ENCODE measurements around the gene BICDL1.

Gene BICDL1

DNA sequence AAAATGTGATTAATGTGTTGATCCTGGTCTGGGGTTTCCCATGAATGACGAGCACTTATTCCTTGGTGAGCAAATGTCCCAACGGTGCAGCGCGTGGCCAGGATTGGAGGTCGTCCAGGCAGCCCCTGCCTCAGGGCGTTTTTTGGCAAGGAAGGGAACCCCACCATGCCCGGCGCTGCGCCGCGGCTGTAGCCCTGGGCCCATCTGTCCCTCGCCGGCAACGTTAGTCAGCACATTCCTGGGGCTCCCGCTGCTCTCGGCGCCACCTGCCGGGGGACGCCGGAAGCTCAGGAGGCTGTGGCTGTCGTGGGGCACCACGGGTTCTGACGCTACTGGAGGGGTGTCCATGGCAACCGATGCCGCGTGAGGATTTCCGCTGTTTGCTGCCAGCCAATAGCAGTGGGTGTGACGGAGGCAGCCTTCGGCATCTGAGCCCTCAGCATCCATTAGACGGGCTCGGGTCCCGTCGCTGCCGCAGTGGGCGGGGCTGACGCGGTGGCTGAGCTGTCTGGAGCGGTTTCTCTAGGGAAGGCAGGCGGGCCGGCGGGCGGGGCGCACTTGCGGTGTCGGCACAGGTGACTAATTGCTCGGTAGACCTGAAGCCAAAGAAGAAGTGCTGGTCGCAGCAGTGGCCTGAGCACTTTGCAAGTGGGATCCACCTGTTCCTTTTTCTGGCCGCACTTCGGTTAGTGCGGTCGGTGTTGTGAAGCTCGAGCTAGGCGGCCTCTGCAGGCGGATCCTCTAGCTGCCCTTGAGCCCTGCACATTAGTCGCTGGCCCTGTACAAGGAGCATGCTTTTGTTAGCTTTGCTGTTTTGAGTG, 98.0 kb downstream of the BICDL1 start:
- DNase-seq = peak; percentile 100

DNA sequence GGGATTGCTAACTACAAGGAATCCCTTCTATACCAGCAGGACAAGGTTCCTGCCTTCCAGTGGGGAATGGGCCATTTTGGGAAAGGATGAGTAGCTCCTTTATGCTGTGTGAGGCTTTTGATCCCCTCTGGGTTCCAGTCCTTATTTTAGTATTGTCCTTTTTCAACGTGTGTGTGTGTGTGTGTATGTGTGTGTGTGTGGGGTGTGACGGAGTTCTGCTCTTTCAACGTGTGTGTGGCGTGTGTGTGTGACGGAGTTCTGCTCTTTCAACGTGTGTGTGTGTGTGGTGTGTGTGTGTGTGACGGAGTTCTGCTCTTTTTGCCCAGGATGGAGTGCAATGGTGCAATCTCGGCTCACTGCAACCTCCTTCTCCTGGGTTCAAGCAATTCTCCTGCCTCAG, 100.1 kb downstream of the BICDL1 start:
- no peak for DNase-seq

DNA sequence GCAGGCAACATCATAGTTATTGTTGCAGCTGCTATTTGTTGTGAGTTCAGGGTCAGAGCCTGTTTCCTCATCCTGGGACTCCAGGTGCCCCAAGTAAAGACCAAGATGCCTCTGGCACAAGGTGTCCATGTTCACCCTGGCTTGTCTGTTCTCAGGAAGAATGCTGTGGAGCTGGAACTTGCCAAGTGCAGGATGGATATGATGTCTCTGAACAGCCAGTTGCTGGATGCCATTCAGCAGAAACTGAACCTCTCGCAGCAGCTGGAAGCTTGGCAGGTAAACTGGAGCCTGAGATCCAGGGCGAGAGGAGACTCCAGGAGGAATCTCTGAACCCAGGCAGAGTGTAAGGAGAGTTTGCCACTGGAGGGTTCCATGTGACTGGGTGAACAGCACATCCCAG, 100.8 kb downstream of the BICDL1 start:
- no peak for DNase-seq

DNA sequence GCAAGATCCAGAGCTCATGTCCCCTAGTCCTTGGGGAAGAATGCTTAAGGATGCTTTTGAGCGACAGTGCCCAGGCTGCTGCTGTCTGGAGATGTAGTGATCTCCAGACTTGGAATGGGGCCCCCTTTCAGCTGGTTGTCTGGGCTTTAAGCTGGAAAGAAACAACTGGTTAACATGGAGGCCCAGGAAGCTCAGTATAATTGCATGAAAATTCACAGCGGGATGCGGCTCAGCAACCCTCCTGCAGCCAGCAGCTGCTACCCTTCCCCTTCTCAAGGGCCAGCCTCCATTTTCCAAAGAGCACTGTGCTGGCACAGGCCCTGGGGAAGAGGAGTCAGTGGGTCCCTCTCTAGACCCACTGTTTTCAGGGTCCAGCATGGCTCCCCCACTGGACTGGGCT, 101.2 kb downstream of the BICDL1 start:
- no peak for DNase-seq

DNA sequence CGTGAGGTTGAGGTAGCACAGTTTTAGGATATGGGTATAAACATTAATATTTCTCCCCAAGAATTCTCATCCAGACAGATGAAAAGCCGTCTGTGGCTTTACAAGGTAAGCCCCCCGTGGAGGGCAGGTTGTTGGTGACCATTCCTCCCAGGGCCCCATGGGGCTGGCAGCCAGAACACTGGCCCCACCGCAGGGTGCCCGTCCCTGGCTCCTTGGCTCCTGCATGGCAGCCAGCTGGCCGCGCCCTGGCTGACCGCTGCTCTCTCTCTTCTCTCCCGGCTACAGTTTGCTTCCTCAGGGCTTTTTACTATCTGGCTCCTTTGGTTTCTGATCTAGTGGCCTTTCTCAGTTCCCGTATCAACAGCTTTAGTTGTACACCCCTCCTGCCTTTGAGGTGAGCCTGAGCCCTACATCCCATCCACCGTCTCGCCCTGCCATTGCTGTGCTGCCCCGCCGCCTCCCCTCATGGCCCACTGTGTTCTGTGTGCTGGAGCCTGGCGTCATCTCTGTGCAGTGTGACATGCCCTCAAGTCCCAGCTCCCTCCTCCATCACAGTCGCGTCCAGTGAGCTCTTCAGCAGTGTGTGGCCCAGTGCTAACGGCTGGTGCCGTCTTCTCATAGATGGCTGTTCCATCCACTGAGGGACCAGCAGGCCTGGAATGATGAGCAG, 101.7 kb downstream of the BICDL1 start:
- DNase-seq = no peak

DNA sequence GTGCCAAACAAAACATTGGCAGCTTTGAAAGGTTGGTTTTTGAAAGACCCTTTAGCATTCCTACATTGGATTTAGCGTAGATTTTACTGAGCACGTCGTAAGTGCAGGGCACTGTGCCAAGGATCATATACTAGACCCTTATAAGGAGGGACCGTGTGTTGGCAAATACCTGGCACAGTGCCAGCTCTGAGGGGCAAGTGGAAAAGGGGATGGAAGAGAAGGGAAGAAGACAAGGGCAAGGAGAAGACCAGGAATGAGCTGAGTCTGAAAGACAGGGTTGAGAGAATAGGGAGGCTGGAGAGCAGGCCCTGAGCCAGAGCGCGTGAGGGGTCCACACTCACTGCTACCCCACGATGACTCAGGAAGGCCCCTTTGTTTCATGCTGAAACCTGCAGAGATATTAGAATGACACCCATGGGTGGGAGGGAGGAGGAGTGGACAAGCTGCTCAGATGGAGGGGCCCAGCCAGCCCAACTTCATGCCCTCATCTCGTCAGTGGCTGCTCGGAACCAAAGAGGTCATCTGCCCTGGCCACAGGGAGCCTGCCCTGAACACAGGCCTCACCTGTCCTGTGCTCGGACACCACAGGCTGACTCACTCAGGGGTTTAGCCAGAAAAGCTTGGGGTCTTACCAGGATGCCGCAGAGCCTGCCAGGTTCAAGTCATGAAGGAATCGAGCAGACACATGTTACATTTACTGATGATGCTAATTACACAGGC, 102.5 kb downstream of the BICDL1 start:
- no peak for DNase-seq

DNA sequence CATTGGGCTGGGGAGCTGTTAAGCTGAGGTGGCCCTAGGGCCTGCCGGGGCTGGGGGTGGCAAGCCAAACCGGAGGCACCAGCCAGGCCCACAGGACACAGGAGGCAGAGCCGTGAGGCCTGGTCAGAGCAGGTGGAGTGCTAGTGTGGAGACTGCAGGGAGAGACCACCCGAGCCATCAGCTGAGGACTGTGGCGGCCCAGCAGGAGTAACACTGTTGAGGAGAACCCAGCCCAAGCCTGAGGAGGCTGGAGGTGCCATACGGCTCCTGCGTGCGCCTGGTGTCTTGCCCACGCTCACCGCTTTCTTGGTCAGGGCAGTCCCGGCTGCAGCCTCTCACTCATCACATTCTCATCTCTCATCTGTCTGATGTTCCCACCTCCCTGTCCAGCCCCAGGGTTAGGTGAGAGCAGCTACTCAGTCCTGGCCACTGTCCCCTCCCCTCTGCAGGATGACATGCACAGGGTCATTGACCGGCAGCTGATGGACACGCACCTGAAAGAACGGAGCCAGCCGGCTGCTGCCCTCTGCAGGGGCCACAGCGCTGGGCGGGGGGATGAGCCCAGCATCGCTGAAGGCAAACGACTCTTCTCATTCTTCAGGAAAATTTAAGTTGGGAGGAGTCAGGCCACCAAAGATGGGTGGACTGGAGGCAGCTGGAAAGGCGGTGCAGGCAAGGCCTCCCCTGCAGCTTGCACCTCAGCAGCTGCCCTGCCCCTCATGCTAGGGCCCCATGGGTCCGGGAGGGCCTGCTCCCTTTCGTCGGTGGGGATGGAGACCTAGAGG, 103.7 kb downstream of the BICDL1 start:
- no peak for DNase-seq

DNA sequence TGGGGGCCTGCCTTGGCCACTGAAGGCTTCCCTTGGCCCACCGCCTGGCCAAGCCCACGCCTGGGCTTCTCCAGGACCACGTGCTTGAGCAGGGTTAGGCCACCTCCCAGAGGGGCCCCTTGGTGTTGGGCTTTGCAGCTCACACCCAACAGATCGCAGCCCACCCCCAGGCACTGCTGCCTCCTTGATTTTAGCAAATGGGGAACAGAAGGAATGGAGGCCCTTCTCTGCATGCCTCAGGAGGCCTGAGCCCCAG, 104.2 kb downstream of the BICDL1 start:
- DNase-seq = no peak

DNA sequence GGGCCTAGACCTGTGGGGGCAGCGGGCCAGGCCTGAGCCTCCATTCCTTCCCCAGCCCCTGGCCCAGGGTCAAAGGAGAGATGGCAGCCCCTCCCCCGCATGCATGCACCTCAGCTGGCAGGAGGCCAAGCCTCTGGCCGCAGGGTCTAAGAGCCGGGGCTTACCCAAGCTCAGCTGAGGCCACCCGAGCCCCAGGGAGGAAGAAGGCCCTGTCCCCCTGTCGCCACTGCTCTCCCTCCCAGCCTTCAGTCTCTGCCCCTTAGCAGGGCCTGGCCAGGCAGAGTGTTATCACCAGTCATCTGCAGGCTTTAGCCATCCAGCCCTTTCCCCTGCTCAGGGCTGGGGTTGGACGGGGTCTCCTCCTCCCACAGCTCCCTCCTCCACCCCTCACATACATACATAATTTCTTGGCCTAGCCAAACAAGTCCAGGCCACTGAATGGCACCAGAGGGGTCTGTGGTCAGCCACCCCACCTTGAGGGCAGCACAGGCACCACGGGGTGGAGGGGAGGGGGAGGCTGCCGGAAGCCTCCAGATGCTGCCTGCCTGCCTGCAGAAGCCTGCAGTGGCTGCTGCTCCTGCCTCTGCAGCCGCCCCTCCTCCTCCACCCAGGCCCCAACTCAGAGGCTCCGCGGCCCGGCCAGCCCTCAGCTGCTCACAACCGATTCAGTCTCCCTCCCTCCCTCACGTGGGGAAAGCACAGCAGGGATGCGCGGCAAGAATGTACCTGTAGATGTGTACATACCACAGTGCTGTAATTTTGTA, 104.7 kb downstream of the BICDL1 start:
- no peak for DNase-seq

DNA sequence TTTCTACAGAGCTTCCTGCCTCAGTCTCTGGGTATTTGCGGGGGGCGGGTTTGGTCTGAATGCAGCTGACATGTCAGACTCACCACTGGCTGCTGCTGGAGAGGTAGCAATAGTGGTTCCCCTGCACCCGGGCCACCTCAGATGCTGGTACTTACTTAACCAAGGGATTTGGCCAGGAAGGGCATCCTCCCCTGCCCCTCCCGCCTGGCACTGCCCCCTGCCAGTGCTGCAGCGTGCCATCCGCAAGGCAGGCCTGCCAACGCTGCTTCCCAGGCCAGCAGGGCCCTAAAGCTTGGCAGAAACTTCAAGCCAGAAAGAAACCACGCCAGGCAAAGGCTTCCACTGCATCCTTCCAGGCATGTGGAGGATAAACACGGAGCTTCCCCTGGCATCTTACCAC, 105.4 kb downstream of the BICDL1 start:
- DNase-seq = no peak

DNA sequence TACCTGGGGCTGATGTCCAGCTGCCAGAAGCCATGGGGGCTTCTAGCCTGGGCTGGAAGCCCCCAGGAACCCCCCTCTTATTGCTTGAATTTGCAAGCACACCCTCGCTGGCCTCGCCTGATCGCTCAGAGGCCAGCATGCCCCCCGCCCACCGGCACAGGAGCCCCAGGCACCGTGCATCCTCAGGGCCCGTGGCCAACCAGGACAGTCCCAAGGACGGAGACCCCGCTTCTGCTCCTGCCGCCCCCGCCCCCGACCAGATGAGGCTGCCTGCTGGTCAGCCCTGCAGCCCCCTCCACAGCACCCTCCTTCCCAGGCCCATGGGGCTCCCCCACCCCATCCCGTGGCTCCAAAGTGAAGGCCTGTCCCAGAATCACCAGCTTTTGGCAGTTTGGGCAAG, 106.3 kb downstream of the BICDL1 start:
- DNase-seq = no peak

DNA sequence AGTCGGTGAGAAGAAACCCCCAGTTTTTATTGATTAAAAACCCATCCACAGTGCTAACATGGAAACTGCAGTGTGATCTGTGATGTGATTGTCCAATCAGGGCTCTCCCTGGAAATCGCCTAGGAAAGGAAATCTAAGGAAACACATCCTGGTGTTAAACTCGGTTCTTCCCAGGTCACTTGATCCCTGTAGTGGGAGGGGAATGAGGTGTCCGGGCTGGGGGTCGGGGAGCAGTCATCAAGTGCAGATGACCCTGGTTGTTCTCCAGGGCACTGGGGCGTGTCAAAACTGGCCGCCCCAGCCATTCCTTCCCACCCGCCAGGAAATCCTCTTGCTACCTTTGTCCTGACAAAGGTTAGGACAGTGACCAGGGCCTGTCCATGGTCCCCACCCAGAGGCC, 106.7 kb downstream of the BICDL1 start:
- DNase-seq = no peak

DNA sequence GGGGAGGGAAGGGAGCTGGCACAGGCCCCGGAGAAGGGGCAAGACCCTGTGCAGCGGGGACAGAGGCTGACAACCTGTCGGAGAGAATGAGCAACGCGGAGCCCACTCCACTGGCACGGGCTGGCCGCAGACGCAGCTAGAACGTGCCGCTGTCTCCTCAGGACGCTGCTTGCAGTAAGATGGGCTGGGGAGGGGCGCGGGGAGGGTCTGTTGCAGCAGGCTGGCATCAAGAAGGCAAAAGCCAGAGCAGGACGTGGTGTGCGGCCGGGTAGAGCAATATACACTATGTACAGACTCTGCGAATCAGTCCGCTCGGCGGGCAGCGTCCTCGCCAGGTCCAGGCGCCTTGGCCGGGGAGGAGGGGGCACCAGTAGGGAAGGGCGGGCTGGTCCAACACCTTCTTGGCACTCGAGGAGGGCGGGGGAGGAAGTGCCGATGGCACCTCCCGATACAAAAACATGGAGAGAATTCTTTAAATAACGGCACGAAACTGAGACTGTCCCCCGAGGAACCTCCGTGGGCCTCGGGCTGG, 107.7 kb downstream of the BICDL1 start:
- DNase-seq = no peak

DNA sequence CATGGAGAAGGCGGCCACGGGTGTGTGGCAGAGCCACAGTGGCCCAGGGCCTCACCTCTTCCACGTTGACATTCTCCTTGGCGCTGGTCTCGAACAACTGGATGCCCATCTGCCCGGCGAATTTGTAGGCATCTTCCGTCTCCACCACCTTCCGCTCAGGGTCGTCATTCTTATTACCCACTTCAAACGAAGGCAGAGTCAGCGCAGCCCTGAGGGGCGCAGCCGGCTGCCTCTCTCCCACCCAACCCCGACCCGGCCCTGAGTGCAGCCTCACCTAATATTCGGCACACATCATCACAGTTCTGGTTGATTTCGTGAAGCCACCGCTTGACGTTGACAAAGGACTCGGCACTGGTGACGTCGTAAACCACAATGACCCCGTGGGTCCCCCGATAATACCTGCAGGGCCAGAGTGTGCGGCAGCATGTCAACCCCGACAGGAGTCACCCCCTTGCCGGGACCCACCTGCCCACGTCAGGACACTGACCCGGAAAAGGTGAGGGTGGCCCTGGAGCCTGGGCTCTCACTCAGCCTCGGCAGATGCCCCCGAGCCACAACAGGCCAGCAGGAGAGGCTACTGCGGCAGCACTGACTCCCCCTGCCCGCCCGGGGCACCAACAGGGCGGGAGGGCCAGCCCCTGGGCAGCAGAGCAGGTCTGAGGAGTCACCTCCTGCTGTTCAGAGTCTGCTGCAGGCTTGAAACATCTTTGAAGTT, 109.9 kb downstream of the BICDL1 start:
- DNase-seq = no peak

DNA sequence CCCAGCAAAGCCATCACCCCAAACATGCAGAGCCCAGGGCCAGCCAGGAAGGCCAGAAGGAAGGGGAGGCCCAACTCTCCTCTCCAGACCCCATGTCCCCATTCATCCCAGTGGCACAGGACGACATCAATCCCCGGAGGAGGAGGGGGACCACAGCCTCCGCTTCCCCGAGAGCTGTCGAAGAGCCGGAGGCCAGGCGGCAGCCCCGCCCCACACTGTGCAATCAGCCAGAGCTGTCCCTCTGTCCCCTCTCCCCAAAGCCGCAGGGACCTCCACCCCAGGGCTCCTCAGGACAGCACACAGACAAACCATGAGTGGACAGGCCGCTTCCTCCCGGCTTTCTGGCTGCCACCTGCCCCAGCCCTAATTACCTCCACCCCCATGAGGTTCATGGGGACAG, 110.7 kb downstream of the BICDL1 start:
- DNase-seq = no peak

DNA sequence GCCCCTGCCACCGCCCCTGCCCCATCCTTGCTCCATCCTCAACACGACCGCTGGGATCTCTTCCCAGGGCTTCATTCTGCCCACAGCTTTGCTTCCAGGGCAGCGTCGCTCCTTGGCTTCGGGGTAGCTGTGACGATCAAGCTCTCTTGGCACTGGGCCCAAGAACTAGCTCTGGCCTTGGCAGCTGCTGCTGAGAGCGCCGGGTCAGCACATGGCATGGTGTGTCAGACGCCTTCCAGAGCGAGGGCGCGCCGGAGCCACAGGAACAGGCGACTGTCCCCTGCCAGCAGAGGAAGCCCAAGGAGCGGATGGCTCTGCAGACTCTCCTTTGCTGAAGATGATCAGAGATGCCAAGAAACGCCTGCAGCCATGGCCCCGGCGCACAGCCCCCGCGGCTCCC, 111.6 kb downstream of the BICDL1 start:
- no peak for DNase-seq

DNA sequence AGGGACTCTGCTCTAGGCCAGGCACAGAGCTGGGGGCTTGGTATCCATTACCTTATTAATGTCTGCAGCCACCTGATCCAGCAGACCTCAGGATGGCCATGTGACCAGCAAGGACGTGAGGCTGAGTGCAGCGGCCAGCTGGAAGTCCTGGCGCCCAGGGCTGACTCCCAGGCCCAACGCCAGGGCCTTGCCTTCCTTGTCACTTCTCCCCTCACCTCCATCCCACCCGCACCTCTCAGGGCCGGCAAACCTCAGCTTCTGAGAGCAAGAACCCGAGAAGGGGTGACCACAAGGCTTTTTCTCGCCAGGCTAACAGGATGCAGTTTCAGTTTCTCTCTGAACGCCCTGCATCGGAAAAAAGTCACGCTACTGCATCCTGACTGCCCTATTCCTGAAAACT, 112.1 kb downstream of the BICDL1 start:
- DNase-seq = peak; percentile 41

DNA sequence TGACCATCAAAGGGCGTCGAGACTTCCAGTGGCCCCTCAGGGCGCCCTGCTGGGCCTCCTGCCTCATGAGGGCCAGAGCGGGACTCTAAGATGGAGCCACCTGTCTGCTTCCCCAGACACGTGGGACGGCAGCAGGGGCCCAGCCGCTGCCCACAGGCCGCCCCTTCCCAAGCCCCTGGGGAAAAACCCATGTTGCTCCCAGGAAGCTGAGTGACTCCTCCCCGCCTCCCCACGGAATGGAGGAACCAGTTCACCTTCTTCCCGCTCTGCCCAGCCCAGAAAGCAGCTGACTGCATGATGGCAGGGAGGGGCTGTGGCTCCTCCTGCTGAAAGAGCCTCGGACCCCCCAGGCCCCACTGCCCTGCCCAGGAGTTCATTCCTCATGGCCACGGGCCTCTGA, 112.6 kb downstream of the BICDL1 start:
- no peak for DNase-seq

DNA sequence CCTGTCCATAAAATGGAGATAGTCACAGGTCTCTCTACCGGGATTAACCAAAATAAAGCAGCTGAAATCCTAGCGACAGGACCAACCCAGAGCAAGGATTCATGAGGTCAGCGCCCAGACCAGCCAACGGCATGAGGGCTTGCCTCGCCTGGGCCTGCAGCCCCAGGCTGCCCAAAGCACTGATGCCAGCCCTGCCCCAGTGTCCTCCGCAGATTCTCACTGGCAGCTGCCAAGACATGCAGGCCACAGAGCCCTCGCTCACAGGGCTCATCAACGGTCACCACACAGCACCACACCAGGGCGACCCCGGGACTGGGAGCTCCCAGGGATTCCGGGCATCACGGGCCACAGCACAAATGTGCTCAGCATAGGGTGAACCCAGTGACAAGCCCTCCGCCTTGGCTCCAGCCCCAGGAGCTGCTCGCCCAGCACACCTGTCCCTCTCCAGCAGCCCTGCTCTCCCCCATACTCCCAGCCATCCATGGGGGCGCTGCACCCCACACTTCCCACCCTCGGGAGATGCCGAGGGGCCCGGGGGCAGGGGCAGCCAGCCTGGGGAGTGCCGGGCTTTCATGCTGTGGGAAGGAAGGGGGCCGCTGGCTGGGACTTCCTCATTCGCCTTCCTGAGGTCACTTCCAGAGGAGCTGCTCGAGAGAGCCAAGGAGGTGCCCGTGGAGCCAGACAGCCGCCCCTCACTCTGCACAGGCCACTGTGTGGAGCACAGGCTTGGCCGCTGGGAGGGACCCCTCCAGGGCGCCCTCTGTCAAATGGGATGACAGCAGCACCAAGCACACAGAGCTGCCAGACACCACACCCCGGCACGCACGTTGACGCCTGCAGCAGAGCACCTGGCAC, 113.4 kb downstream of the BICDL1 start:
- no peak for DNase-seq

DNA sequence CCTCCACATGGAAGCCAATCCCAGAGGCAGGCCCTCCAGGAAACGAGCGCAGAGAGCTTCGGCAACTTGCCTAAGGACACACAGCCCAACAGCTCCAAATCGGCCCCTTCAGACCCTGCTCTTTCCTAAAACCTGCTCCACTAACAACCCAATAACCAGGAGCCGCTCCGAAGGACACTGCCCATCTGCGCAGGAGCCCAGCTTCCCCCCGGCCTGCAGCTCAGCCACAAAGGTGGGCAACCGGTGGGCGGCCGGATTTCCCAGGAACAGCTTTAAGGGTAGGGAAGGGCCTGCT, 114.0 kb downstream of the BICDL1 start:
- DNase-seq = no peak

DNA sequence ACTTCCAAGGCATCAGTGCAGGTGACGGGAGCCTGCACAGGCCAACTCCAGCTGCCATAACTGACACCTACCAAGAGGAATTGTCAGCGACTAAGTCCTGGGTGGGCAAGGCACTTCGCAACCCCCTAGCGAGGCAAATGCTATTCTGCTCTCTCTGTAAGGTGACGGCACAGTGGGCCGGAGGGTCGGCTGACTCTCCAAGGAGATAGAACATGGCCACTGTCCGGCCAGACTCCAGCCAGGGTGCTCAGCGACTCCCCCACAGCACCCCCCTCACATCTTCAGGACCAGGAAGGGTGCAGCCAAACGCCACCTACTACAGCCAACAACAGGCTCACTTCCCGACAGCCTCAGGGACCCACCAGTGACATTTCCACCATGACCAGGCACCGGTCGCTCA, 114.3 kb downstream of the BICDL1 start:
- no peak for DNase-seq

All from activated CD4-positive, alpha-beta T cell treated with anti-CD3 and anti-CD28 coated beads, Interleukin-2, Interleukin-6, amounts not matched to agents 100 ng/mL and 50 ng/mL, durations not matched to agents 16 hours and 8 hours (primary cell).